Smooth muscle cell (in vitro differentiated cells): Measurements from ENCODE around the gene ASAP2. TPM values are rescaled to one million over a fixed set of nuclear protein-coding genes. Genes with fewer than 3 reads are reported as not detected.

Experiments used
- DNase-seq: peaks from one replicate; lab custom pipeline; 2025; ENCODE audit not compliant: unreplicated experiment; lab: John Stamatoyannopoulos, UW
- H2AFZ ChIP-seq: fragments of 200-600 bp; sonication (generic); 2 replicates; pipeline ENCODE4 v1.6.0; 2016; ENCODE audit warnings: antibody characterized with exemption, low read depth, mild to moderate bottlenecking
- H3F3A ChIP-seq: fragments of 200-600 bp; sonication (generic); 2 replicates; pipeline ENCODE4 v1.6.0; 2017; ENCODE audit warnings: antibody characterized with exemption, low read depth
- H3K27ac ChIP-seq: fragments of 200-600 bp; sonication (generic); 2 replicates; pipeline ENCODE4 v1.5.1; 2016; ENCODE audit warnings: low read depth, mild to moderate bottlenecking
- H3K27me3 ChIP-seq: fragments of 200-600 bp; sonication (generic); 2 replicates; pipeline ENCODE4 v1.6.1; 2016; ENCODE audit warnings: low read depth, mild to moderate bottlenecking
- H3K36me3 ChIP-seq: fragments of 200-600 bp; sonication (generic); 2 replicates; pipeline ENCODE4 v1.5.1; 2016; ENCODE audit warnings: low read depth
- H3K4me1 ChIP-seq: fragments of 200-600 bp; sonication (generic); 2 replicates; pipeline ENCODE4 v1.5.1; 2016; ENCODE audit warnings: low read depth
- H3K4me2 ChIP-seq: fragments of 200-600 bp; sonication (generic); 2 replicates; pipeline ENCODE4 v1.6.0; 2016; ENCODE audit warnings: mild to moderate bottlenecking
- H3K4me3 ChIP-seq: fragments of 200-600 bp; sonication (generic); 2 replicates; pipeline ENCODE4 v1.5.1; 2016; ENCODE audit warnings: mild to moderate bottlenecking
- H3K79me2 ChIP-seq: fragments of 200-600 bp; sonication (generic); 2 replicates; pipeline ENCODE4 v1.6.0; 2016; ENCODE audit warnings: low read depth, mild to moderate bottlenecking
- H3K9ac ChIP-seq: fragments of 200-600 bp; sonication (generic); 2 replicates; pipeline ENCODE4 v1.6.0; 2016; ENCODE audit warnings: low read depth
- H3K9me3 ChIP-seq: fragments of 200-600 bp; sonication (generic); replicated peaks from 2 replicates; pipeline ENCODE4 v1.5.1; 2016; ENCODE audit warnings: low read depth
- H4K20me1 ChIP-seq: fragments of 200-600 bp; sonication (generic); 2 replicates; pipeline ENCODE4 v1.6.0; 2016; ENCODE audit warnings: low read depth
- WGBS: methylation state at CpG from one replicate; pipeline ENCODE4 v1.1.7; 2016; ENCODE audit warnings: low lambda C conversion rate; 5-methylcytosine and 5-hydroxymethylcytosine counted together
- polyA plus RNA-seq: library from polyadenylated mRNA; unstranded; fragments of >200 nt; fragmentation: Nextera tagmentation; extraction: Ambion mirVana; gene quantifications from 2 replicates; pipeline ENCODE4 v1.2.1, GENCODE V29; 2016
- total RNA-seq: library from RNA; depleted of rRNA; stranded (reverse); fragments of >200 nt; gene quantifications from 2 replicates; pipeline ENCODE4 v1.2.3, GENCODE V29; 2014
- TF ChIP-seq, protein P1 (sequence below): fragments of 200-600 bp; sonication (generic); IDR thresholded peaks from 2 replicates; pipeline ENCODE4 v1.5.1; 2017; ENCODE audit warnings: borderline replicate concordance, mild to moderate bottlenecking, antibody characterized with exemption; ENCODE audit not compliant: insufficient read depth, poor library complexity, severe bottlenecking

The ASAP2 gene
- total and polyA plus RNA-seq, 2 experiments from 2014 or later: 8.8 to 23.1 TPM

DNA sequence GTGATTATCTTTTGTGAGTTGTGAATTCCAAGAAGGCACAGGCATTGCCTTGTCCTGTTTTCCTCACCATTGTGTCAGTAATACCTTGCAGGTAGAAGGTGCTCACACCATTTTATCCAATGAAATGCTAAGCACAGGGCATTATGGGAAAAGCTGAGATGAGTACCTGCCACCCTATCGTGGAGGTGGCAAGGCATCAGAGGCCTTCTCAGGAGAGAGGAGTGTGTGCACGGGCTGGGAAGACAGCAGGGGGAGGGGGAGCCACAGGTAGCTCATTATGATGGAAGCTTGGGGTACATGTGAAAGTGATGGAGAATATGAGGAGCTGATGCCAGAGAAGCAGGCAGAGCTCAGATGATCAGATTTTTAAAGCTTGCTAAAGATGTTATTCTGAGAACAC, 69.5 kb downstream of the ASAP2 start:
- WGBS: 94% methylated on average over 2 of the region's 2 CpGs
- TF ChIP-seq, protein P1, sequence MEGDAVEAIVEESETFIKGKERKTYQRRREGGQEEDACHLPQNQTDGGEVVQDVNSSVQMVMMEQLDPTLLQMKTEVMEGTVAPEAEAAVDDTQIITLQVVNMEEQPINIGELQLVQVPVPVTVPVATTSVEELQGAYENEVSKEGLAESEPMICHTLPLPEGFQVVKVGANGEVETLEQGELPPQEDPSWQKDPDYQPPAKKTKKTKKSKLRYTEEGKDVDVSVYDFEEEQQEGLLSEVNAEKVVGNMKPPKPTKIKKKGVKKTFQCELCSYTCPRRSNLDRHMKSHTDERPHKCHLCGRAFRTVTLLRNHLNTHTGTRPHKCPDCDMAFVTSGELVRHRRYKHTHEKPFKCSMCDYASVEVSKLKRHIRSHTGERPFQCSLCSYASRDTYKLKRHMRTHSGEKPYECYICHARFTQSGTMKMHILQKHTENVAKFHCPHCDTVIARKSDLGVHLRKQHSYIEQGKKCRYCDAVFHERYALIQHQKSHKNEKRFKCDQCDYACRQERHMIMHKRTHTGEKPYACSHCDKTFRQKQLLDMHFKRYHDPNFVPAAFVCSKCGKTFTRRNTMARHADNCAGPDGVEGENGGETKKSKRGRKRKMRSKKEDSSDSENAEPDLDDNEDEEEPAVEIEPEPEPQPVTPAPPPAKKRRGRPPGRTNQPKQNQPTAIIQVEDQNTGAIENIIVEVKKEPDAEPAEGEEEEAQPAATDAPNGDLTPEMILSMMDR: no peak

DNA sequence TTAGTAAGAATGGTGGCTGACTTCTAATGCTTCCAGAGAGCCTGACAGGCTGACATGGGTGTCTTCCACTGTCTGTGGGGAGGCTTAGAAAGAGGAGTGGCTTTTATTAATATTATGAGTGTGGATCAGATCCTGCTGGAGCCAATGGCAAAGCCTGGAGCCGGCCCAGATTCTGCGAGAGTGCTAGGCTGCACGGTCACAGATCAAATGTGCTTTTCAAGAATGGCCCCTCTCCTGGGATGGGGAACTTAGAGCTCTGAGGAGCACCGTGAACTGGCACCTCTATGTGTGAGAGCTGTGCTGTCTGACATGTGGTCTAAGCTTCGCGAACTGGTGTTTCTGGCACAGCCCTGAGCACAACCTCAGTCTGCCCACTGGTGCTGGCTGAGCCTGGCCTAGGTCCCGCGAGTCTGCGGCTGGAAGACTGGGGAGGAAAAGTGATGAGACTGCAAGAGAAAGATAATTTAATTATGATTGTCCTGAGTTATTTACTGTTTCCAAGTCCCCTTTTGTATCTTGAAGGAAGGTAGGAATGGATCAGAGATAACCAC, 70.4 kb downstream of the ASAP2 start:
- Histone ChIP-seq H4K20me1 (peaks cover 45% of the 10 kb centered on the region), H3K79me2 (peaks cover 62% of the 10 kb centered on the region), H3K9ac (no peak overlapping the region), H3K27me3 (no peaks in the 10 kb centered on the region), H3K9me3 (no peaks in the 10 kb centered on the region), H3K36me3 (peaks cover under 1% of the 10 kb centered on the region), H2AFZ (no peak overlapping the region), H3F3A (no peaks in the 10 kb centered on the region), H3K27ac (no peak overlapping the region), H3K4me2 (no peak overlapping the region), H3K4me1 (no peaks in the 10 kb centered on the region), H3K4me3 (no peak overlapping the region)
- TF ChIP-seq, protein P1: no peak
- DNase-seq: no peak
- 96% methylated on average over 9 of the region's 9 CpGs for WGBS

More for the DNA sequence above, 69.5 kb downstream of the ASAP2 start:
- Histone ChIP-seq H3K9me3 (no peaks in the 10 kb centered on the region), H3K4me3 (no peak overlapping the region), H3K36me3 (no peaks in the 10 kb centered on the region), H3K4me1 (no peaks in the 10 kb centered on the region), H3K9ac (no peak overlapping the region), H3K27me3 (no peaks in the 10 kb centered on the region), H4K20me1 (peaks cover 45% of the 10 kb centered on the region), H3K27ac (no peak overlapping the region), H3K79me2 (peaks cover 71% of the 10 kb centered on the region), H3F3A (no peaks in the 10 kb centered on the region), H2AFZ (no peak overlapping the region), H3K4me2 (no peak overlapping the region)
- no peak for DNase-seq

DNA sequence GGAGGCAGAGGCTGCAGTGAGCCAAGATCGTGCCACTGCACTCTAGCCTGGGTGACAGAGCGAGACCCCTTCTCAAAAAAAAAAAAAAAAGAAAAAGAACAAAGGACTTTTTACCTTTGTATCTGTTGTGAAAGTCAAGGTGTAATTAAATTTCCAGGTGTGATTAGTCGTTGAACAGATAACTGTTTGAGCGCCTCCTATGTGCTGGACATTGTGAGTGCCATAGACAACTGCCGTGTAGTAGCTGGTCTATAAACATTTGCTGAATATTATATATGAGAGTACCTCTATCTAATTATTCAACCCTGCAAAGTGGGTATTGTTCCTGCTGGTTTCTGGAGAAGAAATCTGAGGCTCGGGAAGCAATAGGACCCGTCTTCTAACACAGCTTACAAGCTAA, 71.8 kb downstream of the ASAP2 start:
- no peak for DNase-seq

More for the DNA sequence above, 71.8 kb downstream of the ASAP2 start:
- Histone ChIP-seq H3K4me2 (no peak overlapping the region), H3K36me3 (peaks cover 5% of the 10 kb centered on the region), H3F3A (no peaks in the 10 kb centered on the region), H2AFZ (no peak overlapping the region), H3K4me3 (no peak overlapping the region), H3K27me3 (no peaks in the 10 kb centered on the region), H4K20me1 (peaks cover 45% of the 10 kb centered on the region), H3K4me1 (no peaks in the 10 kb centered on the region), H3K9me3 (no peaks in the 10 kb centered on the region), H3K9ac (no peak overlapping the region), H3K79me2 (peaks cover 48% of the 10 kb centered on the region), H3K27ac (no peak overlapping the region)
- WGBS: 95% methylated on average over 7 of the region's 7 CpGs
- TF ChIP-seq, protein P1: no peak
